Activated naive CD4-positive, alpha-beta T cell treated with anti-CD3 and anti-CD28 coated beads for 36 hours (primary cell): ENCODE results near the gene SLAMF6. TPM values are rescaled to one million over a fixed set of nuclear protein-coding genes. Genes with fewer than 3 reads are reported as not detected.

Experiments used
- CTCF ChIA-PET: fragments of 350-600 bp; sonication (Branson Sonifier 250); formaldehyde crosslinking; loops from one replicate; lab custom pipeline; 2021; ENCODE audit warnings: antibody characterized with exemption; lab: Charles Lee
- DNase-seq: peaks from one replicate; pipeline ENCODE4 v3.0.0-alpha.2; 2020
- H3K27ac Mint-ChIP-seq: one replicate; pipeline ENCODE4 v1.8.0; 2021; ENCODE audit warnings: mild to moderate bottlenecking, mixed read lengths
- H3K27me3 Mint-ChIP-seq: one replicate; pipeline ENCODE4 v1.8.0; 2021; ENCODE audit warnings: low read depth, mixed read lengths
- H3K36me3 Mint-ChIP-seq: one replicate; pipeline ENCODE4 v1.8.0; 2021; ENCODE audit warnings: low read depth, mixed read lengths
- H3K4me1 Mint-ChIP-seq: one replicate; pipeline ENCODE4 v1.8.0; 2021; ENCODE audit warnings: low read depth, mixed read lengths
- H3K4me3 Mint-ChIP-seq: one replicate; pipeline ENCODE4 v1.8.0; 2021; ENCODE audit warnings: mild to moderate bottlenecking, moderate library complexity, mixed read lengths
- H3K9me3 Mint-ChIP-seq: one replicate; pipeline ENCODE4 v1.8.0; 2021; ENCODE audit warnings: mixed read lengths
- intact Hi-C: fragments of 100-400 bp; cut with micrococcal nuclease; formaldehyde crosslinking; loops from one replicate; pipeline ENCODE4 v1.15.1; 2023
- total RNA-seq, 2 experiments: library from RNA; stranded (reverse); gene quantifications; one replicate each; pipeline ENCODE4 v1.2.3, GENCODE V29; 2021

Gene SLAMF6
- total RNA-seq, 2 experiments from 2014 or later = 55.0 to 55.5 TPM

DNA sequence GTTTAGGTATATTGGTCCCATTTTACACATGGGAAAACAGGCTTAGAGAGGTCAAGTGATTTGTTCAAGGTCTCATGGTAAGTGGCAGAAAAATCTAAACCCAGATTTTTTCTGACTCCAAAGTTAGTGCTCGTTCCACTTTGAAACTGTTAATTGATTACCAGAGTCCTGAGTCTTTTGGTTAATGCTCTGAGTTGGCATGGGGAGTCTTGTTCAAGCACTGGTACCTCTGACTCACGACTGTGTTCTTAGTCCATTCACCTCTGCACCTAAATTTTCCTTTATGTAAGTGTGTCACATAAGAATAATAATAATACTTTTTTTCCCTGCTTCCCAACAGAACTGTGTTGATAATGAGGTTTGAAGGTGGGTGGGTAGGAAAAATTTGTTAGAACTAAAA is 63.4 kb downstream of the SLAMF6 start:
- Mint-ChIP-seq H3K27ac (peak overlapping the region; percentile 99), H3K36me3 (no peaks in the 10 kb centered on the region), H3K4me3 (peak overlapping the region; percentile 68), H3K4me1 (peaks cover 92% of the 10 kb centered on the region), H3K9me3 (no peaks in the 10 kb centered on the region), H3K27me3 (no peaks in the 10 kb centered on the region)
- no peak for DNase-seq
- intact Hi-C loops = loop anchor here (1.0 to 5.0 kb wide), 2 partner anchors 27 to 338 kb away; partner anchors contain the start of gene LY9
- CTCF ChIA-PET = interaction anchor here (0.6 to 2.1 kb wide), 4 partner anchors 15 to 62 kb away, joined by 3 to 6 read pairs (median 5); no protein-coding TSS in a partner anchor

DNA sequence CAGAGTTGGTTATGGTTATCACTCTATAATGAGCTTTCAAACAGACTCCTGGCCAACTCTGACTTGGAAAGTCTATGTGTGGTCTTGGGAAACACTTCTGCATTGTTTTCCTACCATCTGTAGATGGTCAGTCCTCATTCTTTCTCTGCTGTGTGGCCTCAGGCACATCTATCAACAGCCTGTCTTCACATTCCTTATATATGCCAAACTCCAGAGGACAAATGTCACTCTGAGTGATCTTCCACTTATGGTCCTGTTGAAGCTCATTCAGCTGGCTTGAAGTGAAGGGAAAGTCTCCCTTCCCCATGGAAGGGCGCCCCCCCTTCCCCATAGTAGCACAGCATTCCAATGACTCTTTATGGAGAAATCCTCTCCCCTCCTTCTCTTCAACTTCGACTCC is 64.0 kb downstream of the SLAMF6 start:
- Mint-ChIP-seq H3K27me3 (no peaks in the 10 kb centered on the region), H3K4me3 (no peak overlapping the region), H3K27ac (peak overlapping the region; percentile 99), H3K4me1 (peaks cover 91% of the 10 kb centered on the region), H3K36me3 (no peaks in the 10 kb centered on the region), H3K9me3 (no peaks in the 10 kb centered on the region)
- CTCF ChIA-PET = interaction anchor here (0.6 to 2.1 kb wide), 6 partner anchors 10 to 62 kb away, joined by 3 to 6 read pairs (median 4); no protein-coding TSS in a partner anchor
- intact Hi-C loops = no loop called here
- no peak for DNase-seq

DNA sequence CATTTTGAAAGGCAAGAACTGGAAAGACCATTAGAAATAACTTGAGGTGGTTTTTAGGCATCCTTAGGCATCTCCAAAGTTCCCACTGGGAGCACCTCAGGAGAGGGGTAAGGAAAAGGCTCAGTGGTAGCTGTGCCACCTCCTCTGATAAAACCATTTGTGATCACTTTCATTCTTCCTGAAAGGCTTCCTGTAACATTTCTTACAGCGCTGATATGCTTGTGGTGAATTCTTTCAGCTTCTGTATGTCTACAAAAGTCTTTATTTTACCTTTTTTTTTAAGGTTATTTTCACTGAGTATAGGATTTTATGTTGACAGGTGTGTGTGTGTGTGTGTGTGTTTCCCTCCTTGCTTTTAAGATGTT is 67.9 kb downstream of the SLAMF6 start:
- no peak for DNase-seq
- CTCF ChIA-PET = interaction anchor here (0.6 to 4.8 kb wide), 4 partner anchors 14 to 169 kb away, joined by 3 to 26 read pairs (median 6); no protein-coding TSS in a partner anchor
- intact Hi-C loops = loop anchor here (2.0 kb wide), 1 partner anchor 192 kb away; the partner anchor contains the start of gene DCAF8
- no peaks in the 10 kb centered on the region for H3K27me3 Mint-ChIP-seq
- H3K36me3 Mint-ChIP-seq = no peaks in the 10 kb centered on the region
- peaks cover 92% of the 10 kb centered on the region for H3K4me1 Mint-ChIP-seq
- H3K9me3 Mint-ChIP-seq = no peaks in the 10 kb centered on the region
- peak overlapping the region; percentile 56 for H3K4me3 Mint-ChIP-seq
- peak overlapping the region; percentile 95 for H3K27ac Mint-ChIP-seq

DNA sequence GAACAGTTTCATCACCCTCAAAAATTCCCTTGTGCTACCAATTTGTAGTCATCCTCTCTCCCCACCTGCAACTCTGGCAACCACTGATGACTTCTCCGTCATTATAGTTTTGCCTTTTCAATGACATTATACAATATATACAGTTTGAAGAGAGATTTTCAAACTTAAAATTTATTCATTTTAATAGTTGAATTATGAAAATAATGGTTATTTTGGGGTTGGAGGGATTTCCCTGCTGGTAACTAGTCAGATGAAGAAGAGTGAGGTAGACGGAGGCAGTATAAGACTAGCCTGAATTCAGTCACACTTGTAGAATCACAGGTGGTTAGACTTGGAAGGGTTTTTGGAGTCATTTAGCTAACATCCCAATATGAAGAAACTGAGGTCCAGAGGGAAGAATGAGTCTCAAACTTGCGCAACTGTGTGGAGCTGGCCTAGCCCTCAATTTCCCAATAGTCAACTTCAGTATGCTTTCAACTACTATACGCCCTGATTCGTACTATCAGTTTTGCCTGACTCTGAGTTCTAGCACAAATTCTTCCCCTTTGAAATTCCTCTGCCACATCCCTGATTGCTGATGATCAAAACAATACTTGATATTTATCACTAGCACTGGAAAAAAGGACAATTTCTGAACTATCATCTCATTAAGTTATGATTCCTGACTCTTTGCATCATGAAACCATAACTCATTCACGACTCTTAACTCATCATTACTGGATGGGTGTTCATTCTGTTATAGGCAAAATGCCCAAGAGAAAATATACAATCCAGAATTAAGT is 68.5 kb downstream of the SLAMF6 start:
- no peaks in the 10 kb centered on the region for H3K9me3 Mint-ChIP-seq
- H3K27ac Mint-ChIP-seq = peak overlapping the region; percentile 95
- no peaks in the 10 kb centered on the region for H3K27me3 Mint-ChIP-seq
- peak overlapping the region; percentile 56 for H3K4me3 Mint-ChIP-seq
- peaks cover 88% of the 10 kb centered on the region for H3K4me1 Mint-ChIP-seq
- peak; percentile 64 for DNase-seq
- H3K36me3 Mint-ChIP-seq = no peaks in the 10 kb centered on the region
- intact Hi-C loops = loop anchor here (1.0 to 5.0 kb wide), 8 partner anchors 17 to 218 kb away; partner anchors contain the start of gene DCAF8
- CTCF ChIA-PET = interaction anchor here (0.6 to 4.8 kb wide), 4 partner anchors 15 to 170 kb away, joined by 3 to 26 read pairs (median 6); no protein-coding TSS in a partner anchor

DNA sequence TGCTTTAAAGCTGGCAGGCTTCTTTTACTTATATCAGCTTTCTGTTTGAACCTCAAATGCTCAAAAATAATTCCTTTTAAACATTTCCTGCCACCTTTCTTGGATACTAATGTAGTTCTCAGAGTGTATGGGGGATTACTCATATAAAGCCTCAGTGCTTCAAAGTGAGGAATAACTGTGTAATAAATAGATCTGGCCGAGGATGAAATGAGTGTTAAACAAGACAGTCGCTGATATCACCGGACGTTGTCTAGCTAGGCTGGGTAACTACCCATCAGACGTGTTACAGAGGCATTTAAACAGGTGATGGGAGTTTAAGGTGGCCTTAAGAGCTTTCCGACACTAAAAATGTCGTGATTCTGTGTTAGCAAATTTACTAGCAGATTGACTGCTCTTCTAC is 69.6 kb downstream of the SLAMF6 start:
- Mint-ChIP-seq H3K4me1 (peaks cover 79% of the 10 kb centered on the region), H3K4me3 (peak overlapping the region; percentile 1), H3K36me3 (no peaks in the 10 kb centered on the region), H3K27me3 (no peaks in the 10 kb centered on the region), H3K9me3 (no peaks in the 10 kb centered on the region), H3K27ac (peak overlapping the region; percentile 93)
- intact Hi-C loops = loop anchor here (5.0 kb wide), 1 partner anchor 219 kb away; no protein-coding TSS in a partner anchor
- CTCF ChIA-PET = interaction anchor here (1.1 to 4.8 kb wide), 3 partner anchors 13 to 21 kb away, joined by 3 to 26 read pairs (median 3); no protein-coding TSS in a partner anchor
- DNase-seq = peak; percentile 45

DNA sequence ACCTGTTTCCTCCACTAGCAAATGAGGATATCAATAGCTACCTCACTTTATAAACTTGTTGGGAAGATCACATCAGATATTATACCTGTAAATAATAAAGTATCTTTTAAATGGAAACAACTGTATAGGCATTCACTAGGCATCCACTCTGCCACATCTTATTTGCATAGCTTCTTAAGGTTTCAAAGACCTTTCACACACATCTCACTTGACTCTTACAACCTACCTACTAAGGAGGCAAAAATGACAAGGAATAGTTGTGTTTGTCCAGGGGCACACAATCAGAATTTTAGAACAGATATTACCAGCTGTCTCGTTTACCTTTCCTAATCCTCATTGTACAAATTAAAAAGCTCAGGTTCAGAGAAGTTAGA is 71.2 kb downstream of the SLAMF6 start:
- H3K36me3 Mint-ChIP-seq = no peaks in the 10 kb centered on the region
- H3K27ac Mint-ChIP-seq = peak overlapping the region; percentile 93
- H3K9me3 Mint-ChIP-seq = no peaks in the 10 kb centered on the region
- no peaks in the 10 kb centered on the region for H3K27me3 Mint-ChIP-seq
- H3K4me3 Mint-ChIP-seq = peak overlapping the region; percentile 56
- H3K4me1 Mint-ChIP-seq = peaks cover 77% of the 10 kb centered on the region
- no peak for DNase-seq
- intact Hi-C loops = loop anchor here (1.0 to 5.0 kb wide), 2 partner anchors 9 to 220 kb away; no protein-coding TSS in a partner anchor
- CTCF ChIA-PET = interaction anchor here (0.7 to 4.8 kb wide), 15 partner anchors 9 to 157 kb away, joined by 3 to 26 read pairs (median 3); partner anchors contain the start of gene SLAMF6

DNA sequence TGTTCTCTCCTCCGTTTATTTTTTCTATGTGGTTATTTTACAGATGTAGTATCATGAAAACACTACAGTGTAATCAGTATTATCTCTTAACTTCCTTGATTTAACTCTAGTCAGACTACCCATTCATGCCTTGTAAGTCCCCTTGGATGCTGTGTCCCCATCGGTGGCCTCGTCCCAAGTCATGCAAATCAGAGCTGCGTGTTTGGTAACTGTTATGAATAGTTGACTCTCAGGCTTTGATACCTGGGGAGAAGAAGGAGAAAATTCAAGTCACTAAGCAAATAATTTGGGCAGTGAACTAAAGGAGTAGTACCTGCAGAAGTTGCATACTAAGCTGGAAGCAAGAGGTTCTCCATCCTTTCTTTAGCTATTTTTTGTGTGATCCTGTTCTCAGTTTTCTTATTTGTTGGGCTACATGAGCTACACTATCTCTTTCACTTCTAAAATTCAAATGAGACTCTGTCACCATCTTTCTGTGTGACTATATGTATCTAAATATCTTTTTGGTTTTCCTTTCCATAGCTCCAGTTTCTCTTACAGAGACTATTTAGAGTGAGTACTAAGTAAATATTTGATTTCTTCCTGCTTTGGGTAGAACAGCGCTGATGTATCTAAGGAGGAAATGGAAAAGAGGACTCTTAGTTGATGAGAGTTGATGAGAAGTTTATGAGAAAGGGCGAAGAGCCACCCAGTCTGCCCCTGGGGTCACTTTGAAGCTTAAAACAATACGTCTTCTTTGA is 71.8 kb downstream of the SLAMF6 start:
- no peaks in the 10 kb centered on the region for H3K9me3 Mint-ChIP-seq
- peak overlapping the region; percentile 56 for H3K4me3 Mint-ChIP-seq
- no peaks in the 10 kb centered on the region for H3K27me3 Mint-ChIP-seq
- H3K36me3 Mint-ChIP-seq = no peaks in the 10 kb centered on the region
- intact Hi-C loops = loop anchor here (1.0 to 5.0 kb wide), 2 partner anchors 8 to 221 kb away; no protein-coding TSS in a partner anchor
- H3K4me1 Mint-ChIP-seq = peaks cover 76% of the 10 kb centered on the region
- peak overlapping the region; percentile 93 for H3K27ac Mint-ChIP-seq
- no peak for DNase-seq
- CTCF ChIA-PET = interaction anchor here (0.5 to 4.8 kb wide), 17 partner anchors 9 to 157 kb away, joined by 3 to 26 read pairs (median 3); partner anchors contain the start of gene SLAMF6

DNA sequence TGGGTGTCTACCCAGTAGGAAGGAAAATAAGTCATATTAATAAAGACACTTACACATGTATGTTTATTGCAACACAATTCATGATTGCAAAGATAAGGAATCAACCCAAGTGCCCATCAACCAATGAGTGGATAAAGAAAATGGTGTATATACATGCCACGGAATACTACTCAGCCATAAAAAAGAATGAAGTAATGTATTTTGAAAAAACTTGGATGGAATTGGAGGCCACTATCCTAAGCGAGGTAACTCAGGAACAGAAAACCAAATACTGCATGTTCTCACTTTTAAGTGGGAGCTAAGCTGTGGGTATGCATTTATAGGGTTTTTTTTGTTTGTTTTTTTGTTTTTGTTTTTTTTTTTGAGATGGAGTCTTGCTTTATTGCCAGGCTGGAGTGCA is 73.6 kb downstream of the SLAMF6 start:
- H3K27me3 Mint-ChIP-seq = no peaks in the 10 kb centered on the region
- CTCF ChIA-PET = interaction anchor here (1.2 to 1.7 kb wide), 2 partner anchors 11 to 21 kb away, joined by 3 to 6 read pairs; no protein-coding TSS in a partner anchor
- no peak overlapping the region for H3K4me3 Mint-ChIP-seq
- H3K27ac Mint-ChIP-seq = no peak overlapping the region
- intact Hi-C loops = no loop called here
- no peak for DNase-seq
- H3K36me3 Mint-ChIP-seq = no peaks in the 10 kb centered on the region
- H3K4me1 Mint-ChIP-seq = peaks cover 64% of the 10 kb centered on the region
- H3K9me3 Mint-ChIP-seq = no peaks in the 10 kb centered on the region

DNA sequence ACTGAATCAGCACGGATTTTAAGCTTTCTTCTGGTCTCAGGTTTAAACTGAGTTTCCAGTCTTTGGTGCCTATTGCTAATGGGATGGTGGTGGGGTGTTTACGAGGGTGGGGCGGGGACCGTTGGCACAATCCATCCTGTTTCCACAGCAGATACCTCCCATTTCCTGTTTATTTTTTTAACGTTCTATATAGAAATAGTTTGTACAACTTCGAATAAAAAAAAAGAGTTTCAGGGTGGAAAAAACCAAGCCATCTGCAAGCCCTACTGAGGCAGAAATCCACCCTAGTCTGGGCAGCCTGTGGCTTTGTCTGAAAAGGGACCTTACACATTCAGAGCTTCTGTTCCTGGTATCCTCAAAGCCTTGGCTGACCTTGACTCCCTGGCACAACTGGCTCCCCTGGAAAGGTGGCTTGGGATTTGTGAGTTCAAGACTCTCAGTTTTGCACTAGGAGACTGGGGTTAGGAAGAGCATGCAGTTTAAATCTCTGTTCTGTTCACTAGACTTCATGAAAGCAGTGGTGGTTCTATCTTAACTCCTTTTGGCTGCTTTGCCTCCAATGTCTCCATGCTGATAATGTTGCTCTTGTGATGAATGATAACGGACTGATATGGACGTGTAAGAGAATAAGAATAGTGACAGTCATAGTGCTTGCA is 76.0 kb downstream of the SLAMF6 start:
- CTCF ChIA-PET = interaction anchor here (1.2 kb wide), 1 partner anchor 72 kb away, joined by 3 read pairs; no protein-coding TSS in a partner anchor
- H3K4me3 Mint-ChIP-seq = peak overlapping the region; percentile 3
- H3K27ac Mint-ChIP-seq = peak overlapping the region; percentile 67
- intact Hi-C loops = no loop called here
- no peaks in the 10 kb centered on the region for H3K27me3 Mint-ChIP-seq
- H3K4me1 Mint-ChIP-seq = peaks cover 56% of the 10 kb centered on the region
- H3K36me3 Mint-ChIP-seq = no peaks in the 10 kb centered on the region
- no peaks in the 10 kb centered on the region for H3K9me3 Mint-ChIP-seq
- no peak for DNase-seq

DNA sequence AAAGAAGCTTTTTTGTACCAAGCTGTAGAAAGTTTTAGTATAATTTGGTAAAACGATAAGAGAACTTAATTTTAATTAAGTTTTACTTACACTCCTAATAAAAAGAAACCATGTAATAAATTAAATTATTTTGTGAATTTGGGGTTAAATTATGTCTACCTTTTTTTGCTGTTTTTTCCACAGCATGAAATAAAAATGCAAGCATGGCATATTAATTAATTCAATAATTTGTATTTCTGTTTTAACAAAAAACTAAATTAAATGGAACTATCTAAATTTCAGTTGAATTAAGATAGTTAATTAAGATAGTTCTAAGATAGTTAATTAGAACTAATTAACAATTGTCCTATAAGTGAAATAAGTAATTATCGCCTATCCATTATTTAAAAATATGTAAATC is 83.3 kb downstream of the SLAMF6 start:
- Mint-ChIP-seq H3K4me1 (peaks cover 40% of the 10 kb centered on the region), H3K4me3 (no peak overlapping the region), H3K9me3 (peaks cover 4% of the 10 kb centered on the region), H3K27me3 (no peaks in the 10 kb centered on the region), H3K36me3 (peaks cover 10% of the 10 kb centered on the region), H3K27ac (no peak overlapping the region)
- no peak for DNase-seq
- intact Hi-C loops = no loop called here
- CTCF ChIA-PET = no interaction called here

DNA sequence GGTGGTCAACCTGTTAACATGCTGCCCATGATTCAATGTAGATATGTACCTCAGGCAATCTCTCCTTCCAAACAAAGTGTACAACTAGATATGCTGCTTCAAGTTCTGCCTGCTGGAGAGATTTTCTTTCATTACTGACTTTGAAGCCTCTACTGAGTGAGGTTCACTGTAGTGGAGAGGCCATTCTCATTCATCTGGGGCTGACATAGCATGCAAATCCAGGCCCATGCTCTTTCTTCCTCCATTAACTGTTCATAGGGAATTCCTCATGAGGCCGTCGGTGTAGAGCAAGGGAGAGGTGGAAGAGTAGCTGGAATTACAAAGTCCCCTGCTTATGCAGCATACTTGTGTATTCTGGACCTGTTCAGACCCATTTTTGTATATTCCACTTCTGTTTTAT is 84.1 kb downstream of the SLAMF6 start:
- peaks cover 11% of the 10 kb centered on the region for H3K9me3 Mint-ChIP-seq
- no peaks in the 10 kb centered on the region for H3K27me3 Mint-ChIP-seq
- CTCF ChIA-PET = no interaction called here
- DNase-seq = no peak
- H3K4me1 Mint-ChIP-seq = peaks cover 45% of the 10 kb centered on the region
- peaks cover 17% of the 10 kb centered on the region for H3K36me3 Mint-ChIP-seq
- intact Hi-C loops = no loop called here
- peak overlapping the region; percentile 80 for H3K27ac Mint-ChIP-seq
- H3K4me3 Mint-ChIP-seq = no peak overlapping the region
